ENCODE measurements around the gene MGLL.

MGLL gene

DNA sequence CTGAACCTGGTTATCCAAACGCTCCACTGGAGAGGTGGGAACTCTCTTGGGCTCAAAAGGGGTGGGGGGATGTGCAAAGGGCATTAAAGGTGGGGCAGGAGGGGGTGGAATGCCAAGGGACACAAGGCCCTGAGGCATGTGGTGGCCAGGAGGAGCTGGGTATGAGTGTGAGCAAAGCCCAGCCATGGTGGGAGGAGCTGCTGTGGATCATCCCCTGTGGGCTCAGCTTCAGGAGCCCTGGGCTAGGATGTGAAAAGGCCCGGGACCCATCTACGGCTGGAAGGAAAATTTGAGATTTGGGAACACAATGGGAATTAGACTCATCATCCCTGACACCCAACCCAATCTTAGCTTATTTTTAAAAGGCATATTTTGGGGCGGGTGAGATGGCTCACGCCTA lies 33.3 kb downstream of the MGLL start:
- DNase-seq (ENCODE audit: low read depth): no peak

DNA sequence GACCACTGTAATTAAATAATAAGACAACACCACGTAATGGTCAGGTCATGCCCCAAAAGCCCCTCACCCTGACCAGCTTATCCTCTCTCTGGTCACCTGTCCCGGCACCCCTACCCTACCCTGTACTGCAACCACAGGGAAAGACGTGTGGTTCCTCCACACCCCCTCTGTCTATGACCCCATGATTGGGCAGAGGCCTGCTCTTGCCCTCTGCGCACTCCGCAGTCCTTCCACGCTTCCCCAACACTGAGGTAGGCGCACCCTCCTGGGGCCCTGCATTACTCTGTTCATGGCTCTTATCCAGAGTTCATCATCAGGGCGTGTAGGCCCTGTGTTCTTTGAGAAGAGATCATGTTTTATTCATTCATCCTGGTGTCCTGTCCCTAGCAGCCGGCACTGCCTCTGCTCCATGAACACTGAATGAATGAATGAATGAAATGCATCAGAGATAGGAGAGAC lies 33.8 kb downstream of the MGLL start:
- DNase-seq (ENCODE audit: low read depth): no peak

DNA sequence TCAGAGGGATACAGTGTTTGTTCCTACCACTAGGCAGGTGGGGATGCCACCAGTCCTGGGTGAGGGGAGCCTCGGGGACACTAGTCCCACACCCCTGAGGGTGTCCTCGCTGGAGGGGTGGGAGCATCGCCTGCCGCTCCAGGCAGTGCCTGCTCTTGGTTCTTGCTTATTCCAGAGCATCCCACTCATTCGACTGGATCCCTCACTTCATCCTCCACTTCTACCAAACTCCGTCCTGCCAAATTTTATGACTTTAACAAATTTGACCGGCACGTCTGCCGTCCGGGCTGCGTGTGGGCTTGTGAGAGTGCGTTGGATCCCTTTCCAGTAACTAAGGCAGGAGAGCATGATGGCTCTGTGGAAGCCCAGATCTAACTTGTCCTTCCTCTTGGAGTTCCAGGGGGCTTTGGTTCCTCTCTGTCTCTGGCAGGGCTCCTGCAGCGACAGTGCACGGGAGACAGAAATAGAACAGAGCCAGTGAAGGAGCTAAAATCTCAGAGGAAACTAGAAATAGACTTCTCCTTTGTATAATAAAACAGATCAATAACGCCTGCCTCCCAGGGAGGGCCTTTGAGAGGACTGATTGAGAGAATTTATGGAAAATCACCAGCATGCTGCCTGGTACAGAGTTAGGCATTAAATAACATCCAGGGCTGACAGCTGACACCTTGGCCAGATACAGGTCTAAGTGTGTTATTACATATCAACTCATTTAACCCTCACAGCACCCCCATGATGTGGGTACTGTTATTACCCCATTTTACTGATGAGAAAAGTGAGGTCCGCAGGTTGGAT lies 34.5 kb downstream of the MGLL start:
- no peak for DNase-seq (ENCODE audit: low read depth)

DNA sequence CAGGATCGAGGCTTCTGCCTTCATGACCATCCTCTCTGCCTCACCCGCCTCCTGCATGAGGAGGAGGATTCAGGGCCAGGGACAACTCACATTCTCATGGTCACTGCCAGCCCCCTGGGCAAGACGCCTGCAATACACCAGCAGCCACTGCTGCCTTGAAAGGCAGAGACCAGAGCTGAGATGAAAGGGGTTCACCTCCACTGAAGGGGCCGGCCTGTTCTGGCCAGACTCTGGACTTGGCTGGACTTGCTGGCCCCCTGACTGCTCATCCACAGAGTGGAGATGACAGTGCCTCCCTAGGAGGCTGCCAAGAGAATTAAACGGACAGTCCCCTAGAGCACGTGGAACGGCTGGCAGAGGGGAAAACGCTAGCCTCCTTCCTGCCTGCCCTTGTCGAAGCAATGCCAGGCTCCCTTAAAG lies 35.2 kb downstream of the MGLL start:
- DNase-seq (ENCODE audit: low read depth): no peak

DNA sequence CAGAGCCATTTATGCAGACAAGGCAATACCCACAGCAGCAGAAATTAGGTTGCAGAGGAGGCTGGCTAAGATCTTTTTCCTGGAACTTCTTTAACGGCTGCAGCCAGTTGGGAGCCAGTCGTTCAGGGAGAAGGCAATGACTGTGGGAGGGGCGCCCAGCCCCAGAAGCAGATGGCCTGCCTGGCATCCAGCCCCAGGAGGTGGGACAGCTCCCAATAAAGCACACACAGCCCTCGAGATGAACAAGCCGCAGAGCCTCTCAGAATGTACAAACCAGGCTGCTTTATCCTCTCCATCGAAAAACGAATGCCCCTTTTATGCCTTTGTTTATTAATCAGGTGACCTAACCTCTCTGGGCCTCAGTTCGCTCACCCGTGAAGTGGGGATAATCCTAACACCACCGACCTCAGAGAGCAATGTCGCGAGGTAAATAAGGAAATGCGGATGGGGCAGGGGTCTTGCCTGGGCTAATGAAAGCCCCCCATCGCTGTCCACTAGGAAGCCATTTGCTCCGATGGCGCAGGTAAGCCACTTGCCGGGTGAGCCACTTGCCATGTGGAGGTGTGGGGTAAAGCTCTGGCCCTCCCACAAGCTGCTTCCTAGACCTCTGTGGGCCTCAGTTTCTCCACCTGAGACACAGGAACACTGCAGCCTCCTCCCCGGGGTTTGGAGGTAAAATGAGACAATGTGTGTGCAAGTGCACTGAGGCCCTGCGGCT lies 35.8 kb downstream of the MGLL start:
- no peak for DNase-seq (ENCODE audit: low read depth)

DNA sequence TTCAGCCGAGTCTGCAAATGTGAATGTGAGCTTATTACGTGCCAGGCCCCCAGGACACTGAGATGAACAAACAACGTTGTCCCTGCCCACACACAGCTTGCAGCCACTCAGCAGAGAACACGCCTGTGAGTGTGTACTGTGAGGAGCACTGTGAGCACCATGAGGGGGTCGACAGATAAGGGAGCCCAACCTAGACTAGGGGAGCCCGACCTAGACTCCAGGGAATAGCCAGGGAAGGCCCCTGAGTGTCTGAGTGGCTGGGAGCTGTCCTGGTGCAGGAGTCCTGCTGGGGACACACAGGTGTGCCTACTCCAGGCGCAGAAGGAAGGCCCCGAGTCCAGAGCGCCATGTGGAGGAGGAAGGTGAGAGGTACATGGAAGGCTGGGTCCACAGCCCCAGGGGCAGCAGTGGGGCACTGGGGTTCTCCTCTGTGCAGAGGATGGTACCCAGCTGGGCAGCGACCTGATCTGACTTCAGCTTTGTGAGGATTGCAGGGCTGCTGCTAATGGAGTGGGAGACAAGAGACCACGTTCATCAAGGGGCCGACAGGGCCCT lies 36.5 kb downstream of the MGLL start:
- DNase-seq (ENCODE audit: low read depth): no peak

DNA sequence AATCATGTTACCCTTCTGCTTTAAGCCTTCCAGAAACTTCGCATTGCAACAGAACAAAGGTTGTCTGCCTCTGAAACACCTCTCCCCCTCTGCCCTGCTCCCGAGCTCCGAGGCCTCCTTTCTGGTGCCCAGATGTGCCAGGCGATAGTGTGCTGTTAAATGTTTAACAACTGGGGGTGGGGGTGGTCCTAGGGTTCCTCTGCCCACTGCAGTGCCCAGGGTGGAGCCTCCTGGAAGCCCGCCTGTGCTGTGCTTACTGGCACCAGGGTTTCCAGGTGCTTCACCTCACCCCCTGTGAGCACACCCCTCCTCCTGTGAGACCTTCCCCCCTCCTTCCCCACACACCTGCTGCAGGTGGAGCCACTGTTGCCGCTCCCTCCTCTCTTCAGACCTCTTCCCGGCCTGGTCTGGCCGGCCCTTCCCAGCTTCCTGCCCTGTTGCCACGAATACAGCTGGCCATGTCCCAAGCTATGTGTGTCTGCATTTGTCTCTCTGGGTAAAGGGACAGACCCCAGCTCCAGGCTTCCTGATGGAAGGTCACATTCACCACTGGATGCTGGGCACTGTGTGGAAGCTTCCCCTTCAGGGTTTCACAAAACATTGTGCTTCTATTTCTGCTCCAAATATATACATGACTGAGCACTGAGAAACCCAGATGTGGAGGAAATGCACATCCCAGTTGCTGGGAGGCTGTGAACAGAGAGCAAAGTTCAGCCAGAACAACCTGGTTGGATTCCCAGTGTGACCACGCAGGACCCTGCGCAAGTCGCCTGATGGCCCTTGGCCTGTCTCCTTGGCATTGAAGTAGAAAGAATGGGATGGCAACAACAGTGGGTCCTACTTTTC lies 37.2 kb downstream of the MGLL start:
- DNase-seq (ENCODE audit: low read depth): no peak

DNA sequence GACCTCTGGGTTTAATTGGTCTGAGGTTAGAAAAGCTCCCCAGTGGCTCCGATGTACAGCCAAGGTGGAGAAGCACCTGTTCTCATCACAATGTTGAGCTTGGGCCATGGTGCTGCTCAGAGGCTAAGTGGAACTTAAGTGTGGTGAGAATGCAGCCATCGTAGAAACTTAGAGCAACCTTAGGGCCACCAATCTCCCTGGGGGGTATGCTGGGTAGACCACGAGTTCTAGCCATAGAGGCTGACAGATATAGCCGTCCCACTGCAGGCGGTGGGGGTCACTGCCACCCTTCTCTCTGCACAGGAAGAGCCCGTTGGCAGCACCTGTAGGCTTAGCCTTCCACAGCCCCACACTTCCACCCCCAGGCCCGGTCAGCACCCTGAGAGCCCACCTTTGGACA lies 38.0 kb downstream of the MGLL start:
- DNase-seq (ENCODE audit: low read depth): no peak

DNA sequence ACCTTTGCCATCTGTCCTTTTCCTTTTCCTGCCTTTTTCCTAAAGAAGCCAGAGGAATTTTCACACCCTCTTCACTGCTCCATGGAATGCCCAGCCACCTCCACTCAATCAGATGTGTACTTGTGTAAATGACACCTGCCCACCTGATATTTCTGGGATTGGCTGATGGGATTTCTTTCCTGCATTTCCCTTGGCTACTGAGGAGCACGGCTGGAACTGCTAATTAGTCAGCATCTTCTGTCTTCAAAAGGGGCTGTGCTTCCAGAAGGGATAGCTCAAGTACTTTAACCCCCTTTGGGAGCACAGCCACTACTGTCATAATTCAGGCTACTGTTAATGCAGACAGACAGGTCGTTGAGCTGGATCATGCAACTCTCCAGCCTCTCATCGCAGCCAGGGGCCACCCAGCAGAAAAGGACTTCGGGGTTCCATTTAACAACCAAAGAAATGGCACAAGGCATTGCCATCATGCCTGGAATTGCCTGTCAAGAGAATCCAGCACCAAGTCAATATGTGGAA lies 38.6 kb downstream of the MGLL start:
- no peak for DNase-seq (ENCODE audit: low read depth)

DNA sequence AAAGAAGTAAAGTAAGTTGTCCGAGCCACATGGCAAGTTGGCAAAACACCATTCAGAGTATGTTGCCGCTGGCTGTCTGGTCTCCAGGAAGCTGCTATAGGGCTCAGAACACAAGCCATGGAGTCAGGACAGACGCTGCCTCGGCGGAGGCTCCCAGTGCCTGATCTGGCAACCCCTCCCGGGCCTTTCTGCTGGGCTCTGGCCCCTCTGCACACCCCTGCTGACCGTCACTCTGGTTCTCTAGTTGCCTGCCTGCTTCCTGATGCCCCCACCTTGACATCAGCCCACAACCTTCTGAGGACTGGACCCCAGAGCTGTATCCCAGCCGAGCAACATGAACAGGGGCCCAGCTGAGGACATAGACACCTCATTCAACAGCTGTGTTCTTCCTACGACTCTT lies 39.1 kb downstream of the MGLL start:
- DNase-seq (ENCODE audit: low read depth): no peak

DNA sequence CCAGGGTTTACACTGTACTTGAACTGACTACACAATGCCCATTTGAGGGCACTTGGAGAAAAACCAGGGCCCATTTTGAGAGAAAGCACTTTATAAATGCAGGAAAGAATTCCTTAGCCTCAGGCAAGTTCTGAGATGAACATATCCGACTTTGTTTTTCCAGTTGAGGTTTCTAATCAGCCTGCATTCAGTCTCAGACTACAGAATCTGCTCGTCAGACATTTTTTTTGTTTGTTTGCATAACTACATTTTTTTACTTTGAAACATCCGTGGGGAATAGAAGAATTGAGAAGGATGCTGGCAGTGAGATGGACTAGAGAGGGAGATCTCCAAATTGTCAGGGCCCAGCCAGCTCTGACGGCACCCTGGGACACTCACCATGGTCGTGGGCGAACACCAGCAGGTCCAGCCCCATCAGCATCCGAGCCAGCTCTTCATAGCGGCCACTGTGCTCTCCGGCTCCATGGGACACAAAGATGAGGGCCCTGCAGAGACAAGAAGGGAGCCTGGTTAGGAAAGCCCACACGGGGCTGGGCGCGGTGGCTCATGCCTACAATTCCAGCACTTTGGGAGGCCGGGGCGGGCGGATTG lies 40.8 kb downstream of the MGLL start:
- no peak for DNase-seq (ENCODE audit: low read depth)

DNA sequence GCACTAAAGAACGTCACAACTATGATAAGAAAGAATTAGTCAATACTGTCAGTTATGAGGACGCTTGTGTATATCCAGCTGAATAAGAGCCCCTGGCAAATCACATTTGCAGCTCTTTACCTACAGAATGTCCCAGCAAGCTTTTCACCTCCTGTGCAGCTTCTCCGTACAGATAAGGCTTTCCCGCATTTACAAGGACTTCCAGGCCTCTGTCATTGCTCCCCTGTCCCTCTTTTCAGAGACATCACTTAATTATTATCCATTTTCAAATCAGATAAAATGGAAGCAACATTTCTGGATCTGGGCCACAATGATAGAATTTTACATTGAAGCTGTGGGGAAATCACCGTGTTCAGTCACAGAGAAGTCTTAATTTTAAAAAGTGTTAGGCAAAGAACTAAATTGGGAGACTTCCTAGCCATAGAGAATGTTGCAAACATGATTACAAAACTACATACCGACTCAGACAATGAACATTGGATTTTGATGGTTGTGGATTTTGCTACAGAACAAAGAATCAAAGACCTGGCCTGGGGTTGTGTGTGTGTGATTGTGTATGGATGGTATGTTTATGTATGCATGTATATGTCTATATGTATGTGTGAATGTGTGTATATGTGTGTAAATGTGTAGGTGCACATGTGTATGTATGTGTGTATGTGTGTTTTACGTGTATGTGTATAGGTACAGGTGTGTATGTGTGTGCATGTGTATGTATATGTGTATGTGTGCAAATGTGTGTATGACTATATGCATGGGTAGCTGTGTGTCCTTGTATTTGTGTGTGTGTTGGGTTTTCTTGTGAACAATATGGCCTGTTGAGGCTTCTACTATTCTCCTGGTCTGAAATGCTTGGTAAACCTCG lies 41.5 kb downstream of the MGLL start:
- no peak for DNase-seq (ENCODE audit: low read depth)

DNA sequence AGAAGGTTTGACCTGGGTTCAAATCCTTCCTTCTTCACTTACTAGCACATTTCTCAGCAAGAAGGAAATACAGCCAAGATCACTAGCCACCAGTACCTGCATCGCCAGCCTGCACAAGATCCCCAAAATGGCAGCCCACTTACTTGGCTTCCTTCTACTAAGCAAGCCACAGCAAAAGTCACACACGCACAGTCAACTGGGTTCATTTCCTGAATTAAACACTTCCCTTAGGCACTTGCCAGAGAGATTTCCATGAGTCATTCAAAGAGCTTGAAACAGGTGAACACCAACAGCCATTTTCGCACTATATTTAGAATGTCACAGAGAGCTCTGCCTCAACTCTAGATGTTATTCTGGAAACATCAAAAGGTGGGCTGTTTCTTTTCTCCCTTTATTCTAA lies 42.6 kb downstream of the MGLL start:
- DNase-seq (ENCODE audit: low read depth): no peak

DNA sequence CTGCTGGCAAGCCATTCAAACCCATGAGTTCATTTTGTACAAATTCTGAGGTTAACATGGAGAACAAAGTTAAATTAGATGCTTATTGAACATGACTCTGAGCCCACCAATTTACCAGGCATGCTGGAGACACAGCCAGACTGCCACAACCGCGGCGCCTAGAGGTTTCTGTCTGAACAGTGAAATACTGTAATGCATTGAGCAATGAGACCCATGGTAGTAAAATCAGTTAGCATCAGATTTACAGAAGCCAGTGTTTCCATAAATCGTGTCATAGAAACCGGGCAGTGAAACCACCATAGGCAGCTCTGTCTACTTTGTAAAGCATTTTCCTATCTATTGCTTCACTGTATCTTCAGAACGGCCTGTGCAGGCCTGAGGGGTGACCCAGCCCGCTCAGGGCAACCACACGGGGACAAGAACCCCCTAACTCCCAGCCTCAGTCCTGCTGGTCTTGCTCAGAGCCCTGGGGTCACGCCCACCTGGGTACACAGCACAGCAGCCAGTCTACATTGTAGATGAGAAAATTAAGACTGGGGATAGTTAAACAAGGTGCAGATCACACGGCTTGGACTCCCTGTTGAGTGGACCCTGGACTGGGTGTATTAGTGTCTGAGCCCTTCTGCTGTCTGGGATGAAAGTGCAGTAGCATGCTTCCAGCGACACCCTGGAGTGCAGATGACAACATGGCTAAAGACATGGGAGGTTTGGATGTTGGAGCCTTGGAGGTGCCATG lies 44.2 kb downstream of the MGLL start:
- DNase-seq (ENCODE audit: low read depth): no peak

DNA sequence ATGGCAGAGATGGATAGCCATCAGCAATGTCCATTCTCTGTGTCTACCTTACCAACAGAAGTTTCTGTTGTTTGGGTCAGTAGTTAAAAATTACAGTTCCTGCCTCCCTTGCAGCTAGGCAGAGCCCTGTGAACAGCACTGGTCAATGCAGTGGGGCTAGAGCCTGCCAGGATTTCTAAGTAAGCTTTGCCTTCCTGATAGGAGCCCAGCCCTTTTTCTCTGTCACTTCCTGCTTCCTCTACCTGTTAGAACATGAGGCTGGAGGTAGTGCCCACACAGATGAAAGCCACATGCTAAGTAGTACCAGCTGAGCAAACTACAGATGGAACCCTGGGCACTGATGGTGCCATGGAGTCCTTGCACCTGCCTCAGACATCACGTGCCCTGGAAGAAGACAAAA lies 45.0 kb downstream of the MGLL start:
- no peak for DNase-seq (ENCODE audit: low read depth)

DNA sequence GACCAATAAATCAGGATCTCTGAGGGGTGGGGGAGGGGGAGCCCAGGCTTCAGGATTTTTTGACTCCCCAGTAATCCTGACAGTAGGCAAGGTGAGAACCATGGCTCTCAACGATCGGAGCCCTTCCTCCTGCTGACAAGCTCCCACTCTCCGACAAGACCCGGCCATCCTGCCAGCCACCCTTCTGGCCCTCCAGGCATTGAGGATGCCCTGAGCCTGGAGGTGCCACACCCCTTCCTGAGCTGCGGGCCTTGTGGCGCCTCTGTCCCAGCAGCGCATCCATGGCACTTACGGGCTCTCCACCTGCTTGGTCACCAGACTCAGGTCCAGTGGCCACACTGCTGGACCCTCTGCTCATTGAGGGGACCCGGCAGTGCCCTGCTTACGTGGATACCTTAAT lies 46.0 kb downstream of the MGLL start:
- DNase-seq (ENCODE audit: low read depth): no peak

DNA sequence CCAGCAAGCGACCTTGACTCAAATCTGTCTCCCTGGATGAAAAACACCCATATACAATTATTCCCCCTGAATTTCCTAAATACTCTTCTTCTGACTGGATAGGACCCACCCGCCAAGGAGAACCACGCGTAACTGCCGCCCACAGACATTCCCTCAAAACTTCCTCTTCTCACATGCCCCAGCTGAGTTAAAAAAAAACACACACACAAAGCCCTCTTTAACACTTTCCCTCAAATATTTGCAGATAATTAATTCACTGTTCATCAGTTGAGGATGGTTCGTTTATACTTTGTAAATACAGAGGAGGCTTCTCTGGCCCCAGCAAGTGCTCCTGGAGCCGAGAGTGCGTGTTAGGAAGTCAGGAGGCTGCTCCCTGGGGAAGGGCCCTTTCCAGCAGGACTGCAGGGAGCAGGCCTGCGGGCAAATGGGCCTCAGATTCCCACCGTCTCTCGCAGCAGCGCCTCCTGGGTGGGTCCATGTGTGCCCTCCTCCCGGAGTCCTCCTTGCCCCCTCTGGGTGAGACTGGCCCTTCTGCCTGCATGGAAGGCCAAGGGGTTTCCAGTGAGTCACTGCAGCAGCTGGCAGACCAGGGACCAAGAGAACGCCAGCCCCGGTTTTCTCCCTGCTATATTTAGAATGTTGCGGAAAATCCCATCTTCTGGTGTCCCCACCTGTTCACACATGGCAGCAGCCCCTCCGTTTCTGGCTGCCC lies 46.8 kb downstream of the MGLL start:
- no peak for DNase-seq (ENCODE audit: low read depth)

DNA sequence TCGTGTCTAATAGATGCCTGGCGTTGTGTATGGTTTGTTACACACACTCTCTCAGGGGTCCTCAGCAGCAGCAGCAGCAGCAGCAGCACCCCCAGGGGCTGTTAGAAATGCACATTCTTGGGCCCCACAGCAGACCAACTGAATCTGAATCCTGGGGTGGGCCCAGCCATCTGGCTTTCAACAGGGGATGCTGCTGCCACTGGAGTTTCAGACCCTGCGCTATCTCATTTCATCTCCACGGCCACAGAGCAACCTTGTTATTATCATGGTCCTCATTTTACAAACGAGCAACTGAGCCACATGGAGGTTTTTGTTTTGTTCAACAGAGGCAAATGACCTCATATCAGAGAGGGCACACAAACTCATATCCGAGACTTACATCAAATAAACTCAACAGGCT lies 47.7 kb downstream of the MGLL start:
- DNase-seq (ENCODE audit: low read depth): no peak

DNA sequence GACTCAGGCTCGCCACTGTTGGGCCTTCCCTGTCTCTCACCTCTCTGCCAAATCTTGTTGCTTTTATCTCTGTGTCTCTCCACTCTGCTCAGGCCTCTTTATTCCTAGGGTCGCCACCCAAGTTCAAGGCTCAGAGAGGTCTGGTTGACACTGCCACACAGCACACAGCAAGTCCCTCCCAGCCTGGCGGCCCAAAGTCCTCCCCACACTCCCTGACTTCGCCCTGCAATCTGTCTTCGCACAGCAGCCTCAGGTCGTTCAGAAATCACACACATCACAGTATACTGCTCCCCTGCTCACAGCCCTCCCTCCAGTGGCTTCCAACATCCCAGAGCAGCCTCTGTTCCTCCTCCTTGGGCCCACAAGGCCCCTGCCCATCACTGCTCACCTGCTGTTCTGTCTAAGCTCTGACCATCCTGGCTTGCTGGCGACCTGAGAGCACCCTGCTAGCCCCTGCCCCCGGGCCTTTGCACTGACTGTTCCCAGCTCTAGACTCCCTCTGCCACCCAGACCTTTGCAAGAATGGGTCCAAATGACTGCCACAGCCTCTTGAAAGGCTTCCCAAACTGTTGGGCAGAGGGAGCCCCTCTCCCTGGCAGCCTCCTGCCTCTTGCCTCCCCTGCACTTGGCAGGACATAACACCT lies 48.4 kb downstream of the MGLL start:
- no peak for DNase-seq (ENCODE audit: low read depth)

Measured in non-pigmented ciliary epithelial cell (primary cell).